Measurements from ENCODE around the gene HNF1B.
"Not testable (repeated sequence)": the region's sequence is repeated elsewhere in the genome, so short reads cannot be mapped to it uniquely, and the experiment has no call there.

The HNF1B gene

DNA sequence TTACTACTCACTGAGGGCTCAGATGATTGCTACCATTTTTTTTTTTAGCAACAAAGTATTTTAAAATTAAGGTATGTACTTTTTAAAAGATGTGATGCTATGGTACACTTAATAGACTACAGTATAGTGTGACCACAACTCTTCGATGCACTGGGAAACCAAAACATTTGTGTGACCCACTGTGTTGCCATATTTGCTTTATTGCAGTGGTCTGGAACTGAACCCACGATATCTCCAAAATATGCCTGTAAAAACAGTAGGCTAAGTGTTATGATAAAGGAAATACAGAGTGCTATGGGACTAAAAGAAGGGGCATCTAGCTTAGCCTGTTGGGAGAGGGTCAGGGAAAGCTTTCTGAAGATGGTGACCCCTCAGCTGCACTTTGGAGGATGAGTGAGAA, 41.6 kb upstream of the HNF1B start:
- no peak for TF ChIP-seq POU2F2 (IDR thresholded peaks at IDR 0.05; ENCODE audit: low read depth, low read length)
- TF ChIP-seq POLR2AphosphoS5 (IDR thresholded peaks at IDR 0.05; ENCODE audit: low read depth, low read length) = no peak
- no peak for TF ChIP-seq PAX5 (IDR thresholded peaks at IDR 0.05; ENCODE audit: insufficient read depth, low read length, severe bottlenecking)
- TF ChIP-seq POLR2A (IDR thresholded peaks at IDR 0.05; ENCODE audit: low read depth, low read length) = no peak
- TF ChIP-seq SPI1 (IDR thresholded peaks at IDR 0.05; ENCODE audit: low read depth, low read length) = no peak
- no peak for TF ChIP-seq TAF1 (IDR thresholded peaks at IDR 0.05; ENCODE audit: low read depth, low read length)
- FAIRE-seq (no peak), DNase-seq (ENCODE audit: insufficient read length, low spot score) (no peak)

DNA sequence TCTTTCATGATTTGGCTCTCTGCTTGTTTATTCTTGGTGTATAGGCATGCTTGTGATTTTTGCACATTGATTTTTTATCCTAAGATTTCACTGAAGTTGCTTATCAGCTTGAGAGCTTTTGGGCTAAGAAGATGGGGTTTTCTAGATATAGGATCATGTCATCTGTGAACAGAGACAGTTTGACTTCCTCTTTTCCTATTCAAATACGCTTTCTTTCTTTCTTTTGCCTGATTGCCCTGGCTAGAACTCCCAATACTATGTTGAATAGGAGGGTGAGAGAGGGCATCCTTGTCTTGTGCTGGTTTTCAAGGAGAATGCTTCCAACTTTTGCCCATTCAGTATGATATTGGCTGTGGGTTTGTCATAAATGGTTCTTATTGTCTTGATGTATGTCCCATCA, 37.6 kb upstream of the HNF1B start:
- FAIRE-seq; DNase-seq (ENCODE audit: insufficient read length, low spot score): not testable (repeated sequence)
- peak; percentile 93 for TF ChIP-seq SPI1 (IDR thresholded peaks at IDR 0.05; ENCODE audit: low read depth, low read length)

- no peak for FAIRE-seq
- no peak for TF ChIP-seq POU2F2 (IDR thresholded peaks at IDR 0.05; ENCODE audit: low read depth, low read length)
- no peak for TF ChIP-seq POLR2A (IDR thresholded peaks at IDR 0.05; ENCODE audit: low read depth, low read length)
- TF ChIP-seq POLR2AphosphoS5 (IDR thresholded peaks at IDR 0.05; ENCODE audit: low read depth, low read length) = no peak
- TF ChIP-seq TAF1 (IDR thresholded peaks at IDR 0.05; ENCODE audit: low read depth, low read length) = no peak
- no peak for TF ChIP-seq SPI1 (IDR thresholded peaks at IDR 0.05; ENCODE audit: low read depth, low read length)
- TF ChIP-seq PAX5 (IDR thresholded peaks at IDR 0.05; ENCODE audit: insufficient read depth, low read length, severe bottlenecking) = no peak
- DNase-seq (ENCODE audit: insufficient read length, low spot score) = no peak
Observed at GRCh38 chr17:37781451-37781850, 36.6 kb upstream of the HNF1B start.

DNA sequence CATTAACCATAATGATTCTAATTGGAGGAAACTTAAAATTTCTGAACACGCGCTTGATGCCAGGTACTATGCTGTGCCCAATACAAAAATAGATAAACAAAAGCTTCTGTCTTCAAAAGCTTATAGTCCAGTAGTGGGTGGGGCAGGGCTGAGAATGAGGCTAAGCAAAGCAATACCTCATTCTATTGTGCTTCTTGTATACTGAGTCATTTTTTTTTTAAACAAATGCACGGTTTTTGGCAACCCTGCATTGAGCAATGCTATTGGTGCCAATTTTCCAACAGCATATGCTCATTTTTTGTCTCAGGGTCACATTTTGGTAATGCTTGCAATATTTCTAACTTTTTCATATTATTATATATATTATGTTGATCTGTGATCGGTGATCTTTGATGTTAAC, 34.7 kb upstream of the HNF1B start:
- FAIRE-seq (no peak), DNase-seq (ENCODE audit: insufficient read length, low spot score) (no peak)
- TF ChIP-seq POLR2AphosphoS5 (IDR thresholded peaks at IDR 0.05; ENCODE audit: low read depth, low read length) = no peak
- TF ChIP-seq PAX5 (IDR thresholded peaks at IDR 0.05; ENCODE audit: insufficient read depth, low read length, severe bottlenecking) = no peak
- TF ChIP-seq TAF1 (IDR thresholded peaks at IDR 0.05; ENCODE audit: low read depth, low read length) = no peak
- TF ChIP-seq POLR2A (IDR thresholded peaks at IDR 0.05; ENCODE audit: low read depth, low read length) = no peak
- TF ChIP-seq POU2F2 (IDR thresholded peaks at IDR 0.05; ENCODE audit: low read depth, low read length) = no peak
- TF ChIP-seq SPI1 (IDR thresholded peaks at IDR 0.05; ENCODE audit: low read depth, low read length) = no peak

DNA sequence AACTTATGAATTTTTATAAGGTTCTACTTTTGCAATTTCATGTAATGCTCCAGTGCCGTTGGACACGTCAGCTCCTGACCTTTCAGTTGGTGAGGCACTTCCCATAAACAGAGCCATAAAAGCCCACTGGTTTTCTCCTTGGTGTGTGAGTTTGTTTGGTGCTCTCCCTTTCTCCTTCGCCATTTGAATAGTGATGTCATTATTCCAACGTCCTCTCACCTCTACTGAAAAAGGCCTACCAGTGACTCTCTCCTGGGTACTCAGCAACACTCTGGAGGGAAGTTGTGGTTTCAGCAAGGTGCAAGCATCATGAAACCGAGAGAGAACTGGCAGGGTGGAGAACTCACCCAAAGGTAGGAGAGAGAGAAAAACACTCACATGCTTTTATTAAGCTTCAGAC, 29.6 kb upstream of the HNF1B start:
- TF ChIP-seq POLR2A (IDR thresholded peaks at IDR 0.05; ENCODE audit: low read depth, low read length) (no peak), POU2F2 (IDR thresholded peaks at IDR 0.05; ENCODE audit: low read depth, low read length) (peak; percentile 82), SPI1 (IDR thresholded peaks at IDR 0.05; ENCODE audit: low read depth, low read length) (peak; percentile 53), PAX5 (IDR thresholded peaks at IDR 0.05; ENCODE audit: insufficient read depth, low read length, severe bottlenecking) (no peak), POLR2AphosphoS5 (IDR thresholded peaks at IDR 0.05; ENCODE audit: low read depth, low read length) (no peak), TAF1 (IDR thresholded peaks at IDR 0.05; ENCODE audit: low read depth, low read length) (no peak)
- FAIRE-seq (no peak), DNase-seq (ENCODE audit: insufficient read length, low spot score) (peak; percentile 35)

DNA sequence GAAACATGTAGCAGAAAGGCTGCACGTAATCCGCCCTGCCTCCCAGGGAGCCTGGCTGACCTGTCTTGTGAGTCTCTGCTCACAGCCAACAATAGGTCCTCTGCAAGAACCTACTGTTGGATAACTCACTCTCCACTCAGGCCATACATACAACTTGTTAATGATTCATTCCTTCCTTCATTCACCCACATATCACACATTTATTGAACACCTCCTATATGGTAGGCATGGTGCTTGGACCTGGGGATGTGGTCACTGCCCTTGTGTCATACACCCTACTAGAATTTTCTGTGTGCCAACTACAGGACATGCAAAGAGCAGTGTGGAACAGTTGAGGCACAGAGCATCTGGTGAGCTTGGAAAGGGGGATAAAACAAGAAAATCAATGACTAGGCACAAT, 28.1 kb upstream of the HNF1B start:
- DNase-seq (ENCODE audit: insufficient read length, low spot score) (no peak), FAIRE-seq (no peak)
- TF ChIP-seq POU2F2 (IDR thresholded peaks at IDR 0.05; ENCODE audit: low read depth, low read length) = no peak

- no peak for FAIRE-seq
- TF ChIP-seq POLR2AphosphoS5 (IDR thresholded peaks at IDR 0.05; ENCODE audit: low read depth, low read length) (no peak), SPI1 (IDR thresholded peaks at IDR 0.05; ENCODE audit: low read depth, low read length) (peak; percentile 86)
- DNase-seq (ENCODE audit: insufficient read length, low spot score) = no peak
Observed at GRCh38 chr17:37770631-37771518, 26.0 kb upstream of the HNF1B start.

DNA sequence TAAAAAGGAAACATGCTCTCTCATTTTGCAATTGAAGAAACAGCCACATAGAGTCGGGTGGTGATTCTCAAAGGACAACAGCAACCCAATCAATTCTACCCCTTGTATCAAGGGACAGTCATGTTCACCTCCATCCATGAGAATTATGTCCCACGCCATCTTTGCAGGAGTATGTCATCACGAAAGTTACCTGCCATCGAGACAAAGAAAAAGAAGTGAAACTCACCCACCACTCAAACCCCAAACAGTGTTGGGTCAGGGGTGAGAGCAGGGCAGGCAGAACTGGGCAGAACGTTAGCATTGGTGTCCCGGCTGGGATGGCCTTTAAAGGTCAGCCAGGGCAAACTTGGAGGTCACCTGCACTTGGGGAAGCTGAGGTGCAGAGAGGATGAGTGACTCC, 24.2 kb upstream of the HNF1B start:
- DNase-seq (ENCODE audit: insufficient read length, low spot score) (no peak), FAIRE-seq (no peak)
- TF ChIP-seq TAF1 (IDR thresholded peaks at IDR 0.05; ENCODE audit: low read depth, low read length) = no peak
- TF ChIP-seq PAX5 (IDR thresholded peaks at IDR 0.05; ENCODE audit: insufficient read depth, low read length, severe bottlenecking) = no peak
- no peak for TF ChIP-seq POU2F2 (IDR thresholded peaks at IDR 0.05; ENCODE audit: low read depth, low read length)
- TF ChIP-seq SPI1 (IDR thresholded peaks at IDR 0.05; ENCODE audit: low read depth, low read length) = peak; percentile 91

GRCh38 chr17:37768438-37768837, 23.6 kb upstream of the HNF1B start:
- TF ChIP-seq POLR2AphosphoS5 (IDR thresholded peaks at IDR 0.05; ENCODE audit: low read depth, low read length) = no peak
- no peak for TF ChIP-seq POU2F2 (IDR thresholded peaks at IDR 0.05; ENCODE audit: low read depth, low read length)
- no peak for TF ChIP-seq SPI1 (IDR thresholded peaks at IDR 0.05; ENCODE audit: low read depth, low read length)
- no peak for TF ChIP-seq PAX5 (IDR thresholded peaks at IDR 0.05; ENCODE audit: insufficient read depth, low read length, severe bottlenecking)
- TF ChIP-seq POLR2A (IDR thresholded peaks at IDR 0.05; ENCODE audit: low read depth, low read length) = no peak
- no peak for TF ChIP-seq TAF1 (IDR thresholded peaks at IDR 0.05; ENCODE audit: low read depth, low read length)
- DNase-seq (ENCODE audit: insufficient read length, low spot score) (no peak), FAIRE-seq (no peak)

- FAIRE-seq (no peak), DNase-seq (ENCODE audit: insufficient read length, low spot score) (no peak)
- no peak for TF ChIP-seq POLR2A (IDR thresholded peaks at IDR 0.05; ENCODE audit: low read depth, low read length)
- TF ChIP-seq SPI1 (IDR thresholded peaks at IDR 0.05; ENCODE audit: low read depth, low read length) = no peak
- no peak for TF ChIP-seq POLR2AphosphoS5 (IDR thresholded peaks at IDR 0.05; ENCODE audit: low read depth, low read length)
- TF ChIP-seq POU2F2 (IDR thresholded peaks at IDR 0.05; ENCODE audit: low read depth, low read length) = no peak
- TF ChIP-seq TAF1 (IDR thresholded peaks at IDR 0.05; ENCODE audit: low read depth, low read length) = no peak
- TF ChIP-seq PAX5 (IDR thresholded peaks at IDR 0.05; ENCODE audit: insufficient read depth, low read length, severe bottlenecking) = no peak
Observed at GRCh38 chr17:37766971-37767370, 22.1 kb upstream of the HNF1B start.
